ENCODE results near the gene EYA3. TPM values are rescaled to one million over a fixed set of nuclear protein-coding genes. Genes with fewer than 3 reads are reported as not detected.

Gene EYA3
- total RNA-seq, 1 donor, result 26.3 TPM

- H3K4me3 ChIP-seq (ENCODE audit: low read depth, low read length), result no peak overlapping the region
- no peak for DNase-seq (ENCODE audit: low read depth)
- no peak for TF ChIP-seq CTCF (IDR thresholded peaks at IDR 0.05; ENCODE audit: insufficient read depth, low read depth, low read length)
Measured at GRCh38 chr1:28102189-28102588, 13.8 kb upstream of the EYA3 start.

DNA sequence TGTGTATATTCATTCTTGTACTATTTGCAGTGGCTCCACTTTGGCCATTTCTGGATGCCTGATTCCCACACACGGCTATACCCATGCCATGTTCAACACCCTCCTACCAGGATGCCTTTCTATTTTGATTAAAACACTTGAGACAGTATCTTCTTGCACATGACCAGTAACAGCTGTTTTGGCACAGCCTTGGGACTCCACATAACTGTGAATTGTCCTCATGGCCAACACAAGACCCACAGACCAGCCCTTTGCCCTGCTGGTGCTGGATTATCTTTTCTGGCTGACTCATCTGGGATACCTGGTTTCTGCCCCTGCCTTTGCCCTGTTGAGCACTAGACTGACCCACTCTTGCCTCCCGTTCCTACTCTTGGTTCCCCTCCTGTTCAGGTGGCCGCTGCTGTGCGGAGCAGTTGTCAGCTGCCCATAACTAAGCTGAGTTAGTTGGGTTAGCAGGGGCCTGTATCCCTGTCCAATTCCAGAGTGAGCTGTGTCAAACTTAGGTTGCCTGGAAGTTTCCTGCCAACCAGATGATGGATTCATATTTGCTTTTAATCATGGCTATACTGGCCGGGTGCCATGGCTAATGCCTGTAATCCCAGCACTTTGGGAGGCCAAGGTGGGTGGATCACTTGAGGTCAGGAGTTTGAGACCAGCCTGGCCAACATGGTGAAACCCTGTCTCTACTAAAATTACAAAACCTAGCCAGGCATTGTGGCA, 10.8 kb upstream of the EYA3 start:
- no peak for DNase-seq (ENCODE audit: low read depth)
- no peak for TF ChIP-seq CTCF (IDR thresholded peaks at IDR 0.05; ENCODE audit: insufficient read depth, low read depth, low read length)
- no peak overlapping the region for H3K4me3 ChIP-seq (ENCODE audit: low read depth, low read length)

DNA sequence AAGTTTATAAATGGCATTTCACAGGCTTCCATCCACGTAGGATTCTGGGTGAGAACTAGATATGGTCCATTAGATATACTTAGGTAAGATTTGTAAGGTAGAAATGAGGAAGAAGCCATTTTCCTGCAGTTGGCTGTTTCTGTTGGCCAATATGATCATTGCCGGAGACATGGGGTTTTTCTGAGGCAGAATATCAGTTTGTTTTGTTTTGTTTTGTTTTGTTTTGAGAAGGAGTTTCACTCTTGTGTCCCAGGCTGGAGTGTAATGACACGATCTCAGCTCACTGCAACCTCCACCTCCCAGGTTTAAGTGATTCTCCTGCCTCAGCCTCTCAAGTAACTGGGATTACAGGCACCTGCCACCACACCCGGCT, 8.7 kb upstream of the EYA3 start:
- TF ChIP-seq CTCF (IDR thresholded peaks at IDR 0.05; ENCODE audit: insufficient read depth, low read depth, low read length), result no peak
- no peak overlapping the region for H3K4me3 ChIP-seq (ENCODE audit: low read depth, low read length)
- DNase-seq (ENCODE audit: low read depth), result no peak

- no peak overlapping the region for H3K4me3 ChIP-seq (ENCODE audit: low read depth, low read length)
- DNase-seq (ENCODE audit: low read depth), result peak; percentile 28
- no peak for TF ChIP-seq CTCF (IDR thresholded peaks at IDR 0.05; ENCODE audit: insufficient read depth, low read depth, low read length)
Measured at GRCh38 chr1:28096210-28097099, 8.0 kb upstream of the EYA3 start.

DNA sequence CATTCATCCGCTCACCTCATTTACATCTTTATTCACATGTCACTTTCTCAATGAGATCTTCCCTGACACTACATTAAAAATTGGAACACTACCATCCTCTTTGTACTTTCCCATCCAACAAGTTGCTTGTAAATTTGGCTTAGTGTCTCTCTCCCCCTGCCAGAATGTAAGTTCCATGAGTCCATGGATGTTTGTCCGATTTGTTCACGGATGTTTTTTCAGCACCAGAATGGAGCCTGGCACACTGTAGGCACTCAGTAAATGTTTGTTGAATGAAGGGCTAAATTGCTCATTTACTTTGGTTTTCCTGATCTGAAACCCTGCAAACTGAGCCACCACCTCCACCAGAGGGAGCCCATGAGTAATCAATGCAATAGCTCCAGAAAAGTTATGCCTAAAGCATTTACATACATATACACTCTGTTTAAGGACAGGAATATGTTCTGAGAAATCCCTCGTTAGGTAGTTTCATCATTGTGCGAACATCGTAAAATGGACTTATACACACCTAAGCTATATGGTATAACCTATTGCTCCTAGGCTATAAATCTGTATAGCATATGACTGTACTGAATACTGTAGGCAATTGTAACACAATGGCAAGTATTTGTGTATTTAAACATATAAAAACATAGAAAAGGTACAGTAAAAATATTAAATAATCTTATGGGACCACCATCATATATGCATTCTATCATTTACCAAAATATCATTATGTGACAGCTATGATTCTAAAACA, 2.8 kb upstream of the EYA3 start:
- peak; percentile 90 for TF ChIP-seq CTCF (IDR thresholded peaks at IDR 0.05; ENCODE audit: insufficient read depth, low read depth, low read length)
- peak; percentile 79 for DNase-seq (ENCODE audit: low read depth)

DNA sequence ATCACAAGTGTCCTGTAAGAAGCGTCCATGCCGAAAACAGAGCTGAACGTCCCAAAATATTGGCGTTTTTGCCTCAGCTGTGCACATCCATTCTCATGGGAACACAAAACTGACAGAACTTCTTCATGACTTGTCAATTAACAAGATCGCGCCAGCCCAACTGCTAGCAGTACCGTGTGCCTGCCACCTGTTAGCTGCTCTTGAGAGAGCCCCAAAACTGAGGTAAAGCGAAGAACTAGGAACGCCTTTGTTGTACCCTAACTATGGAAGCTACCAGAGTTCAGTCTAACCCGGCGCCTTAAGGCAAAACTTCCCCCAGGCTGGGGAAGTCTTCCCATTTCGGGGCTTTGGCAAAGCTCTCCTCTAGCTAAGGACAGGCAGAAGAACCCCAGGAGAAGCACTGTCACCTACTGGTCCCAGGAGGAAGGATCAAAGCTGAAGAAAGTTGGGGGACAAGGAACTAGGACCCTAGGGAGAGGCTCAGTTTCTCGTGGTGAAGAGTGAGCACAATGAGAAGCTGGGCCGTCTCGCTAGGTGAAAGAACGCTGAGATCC, 719 bp downstream of the EYA3 start:
- peak overlapping the region; percentile 81 for H3K4me3 ChIP-seq (ENCODE audit: low read depth, low read length)
- peak; percentile 36 for DNase-seq (ENCODE audit: low read depth)
- peak; percentile 33 for TF ChIP-seq CTCF (IDR thresholded peaks at IDR 0.05; ENCODE audit: insufficient read depth, low read depth, low read length)

More for the DNA sequence above, 2.8 kb upstream of the EYA3 start:
- H3K4me3 ChIP-seq (ENCODE audit: low read depth, low read length), result no peak overlapping the region
